ENCODE measurements around the gene ANGPTL5.

GRCh38 chr11:101920992-101921391 is 4.7 kb upstream of the ANGPTL5 start:
- no peak for TF ChIP-seq CTCF (IDR thresholded peaks at IDR 0.05)
- TF ChIP-seq POLR2A (IDR thresholded peaks at IDR 0.05), result no peak

Measured in uterus (tissue), 2 donors.